NCI-H2081 (cell line): Measurements from ENCODE around the gene KLF6.
"Not testable (repeated sequence)": the region's sequence is repeated elsewhere in the genome, so short reads cannot be mapped to it uniquely, and the experiment has no call there.

Source experiments
- DNase-seq, 2 experiments: peaks; one replicate each; lab custom pipeline; 2025; lab: John Stamatoyannopoulos, UW

KLF6 gene

GRCh38 chr10:3756360-3756740 is 28.7 kb downstream of the KLF6 start:
- no peak for DNase-seq

GRCh38 chr10:3755440-3756359 is 29.3 kb downstream of the KLF6 start:
- DNase-seq, result no peak

GRCh38 chr10:3754727-3755439 is 30.1 kb downstream of the KLF6 start:
- DNase-seq, result no peak

GRCh38 chr10:3750854-3751253 is 34.2 kb downstream of the KLF6 start:
- no peak for DNase-seq

- no peak for DNase-seq
Measured at GRCh38 chr10:3750006-3750816, 34.8 kb downstream of the KLF6 start.

GRCh38 chr10:3749600-3749999 is 35.4 kb downstream of the KLF6 start:
- DNase-seq, result no peak

- no peak for DNase-seq
Measured at GRCh38 chr10:3749011-3749410, 36.0 kb downstream of the KLF6 start.

- no peak for DNase-seq
Measured at GRCh38 chr10:3748484-3748883, 36.5 kb downstream of the KLF6 start.

GRCh38 chr10:3747984-3748383 is 37.0 kb downstream of the KLF6 start:
- peak in 1 of 2 experiments; percentile 3 for DNase-seq

- no peak for DNase-seq
Measured at GRCh38 chr10:3747248-3747960, 37.6 kb downstream of the KLF6 start.

- DNase-seq, result no peak
Measured at GRCh38 chr10:3746634-3747033, 38.4 kb downstream of the KLF6 start.

GRCh38 chr10:3745521-3745920 is 39.5 kb downstream of the KLF6 start:
- DNase-seq, result peak; percentile 55 to 76

GRCh38 chr10:3741688-3742461 is 43.1 kb downstream of the KLF6 start:
- no peak for DNase-seq

- DNase-seq, result no peak
Measured at GRCh38 chr10:3740157-3740871, 44.7 kb downstream of the KLF6 start.

- DNase-seq, result no peak
Measured at GRCh38 chr10:3738855-3739350, 46.1 kb downstream of the KLF6 start.

GRCh38 chr10:3737864-3738263 is 47.1 kb downstream of the KLF6 start:
- no peak for DNase-seq

- no peak for DNase-seq
Measured at GRCh38 chr10:3735175-3735574, 49.8 kb downstream of the KLF6 start.

GRCh38 chr10:3734111-3734510 is 50.9 kb downstream of the KLF6 start:
- DNase-seq, result no peak

GRCh38 chr10:3732183-3732582 is 52.8 kb downstream of the KLF6 start:
- not testable (repeated sequence) for DNase-seq

GRCh38 chr10:3729397-3729976 is 55.5 kb downstream of the KLF6 start:
- DNase-seq, result no peak
